Ovary (tissue), 9 donors: ENCODE data around the gene TUBB4B. TPM values are rescaled to one million over a fixed set of nuclear protein-coding genes. Genes with fewer than 3 reads are reported as not detected.

ENCODE experiments used
- DNase-seq, 5 donors: peaks; one replicate each; pipeline ENCODE4 v3.0.0-alpha.2; 2019 to 2020
- H3K27ac ChIP-seq, 2 donors: fragments of 200-600 bp; one replicate each; pipeline versions ENCODE4 v1.5.1 to v1.8.0; 2019 to 2022
- H3K27me3 ChIP-seq: fragments of 200-600 bp; one replicate; pipeline ENCODE4 v1.8.0; 2022
- H3K36me3 ChIP-seq: fragments of 200-600 bp; sonication (generic); one replicate; pipeline ENCODE4 v1.5.1; 2019
- H3K4me1 ChIP-seq: one replicate; pipeline ENCODE4 v1.8.1; 2013; ENCODE audit warnings: mild to moderate bottlenecking, moderate library complexity; ENCODE audit not compliant: insufficient read depth
- H3K4me3 ChIP-seq: fragments of 200-600 bp; sonication (generic); one replicate; pipeline ENCODE4 v1.5.1; 2017
- H3K9me3 ChIP-seq, 2 donors: fragments of 200-600 bp in 1 of 2; sonication (generic) in 1 of 2; one replicate each; pipeline versions ENCODE4 v1.5.1 to v1.8.1; 2013 to 2019; ENCODE audit warnings: mild to moderate bottlenecking in 1 of 2, moderate library complexity in 1 of 2
- CTCF ChIP-seq, 3 donors: fragments of 450-650 bp in 2 of 3; fragments of 200-600 bp in 1 of 3; IDR thresholded peaks; one replicate each; pipeline versions ENCODE4 v1.5.1 to v1.8.0; 2016 to 2022; ENCODE audit warnings: antibody characterized with exemption in 3 of 3, mild to moderate bottlenecking in 1 of 3
- EP300 ChIP-seq: sonication (generic); formaldehyde crosslinking; IDR thresholded peaks from one replicate; pipeline ENCODE4 v1.6.1; 2017; ENCODE audit warnings: antibody characterized with exemption
- POLR2A ChIP-seq: fragments of 450-650 bp; IDR thresholded peaks from one replicate; pipeline ENCODE4 v1.6.1; 2017; ENCODE audit warnings: antibody characterized with exemption, mild to moderate bottlenecking, moderate library complexity
- WGBS, 3 donors: extraction: QIAGEN DNeasy Blood & Tissue Kit in 1 of 3; methylation state at CpG; one replicate each; pipeline versions ENCODE4 v1.1.5 to v1.1.7; 2013 to 2017; 5-methylcytosine and 5-hydroxymethylcytosine counted together
- intact Hi-C, 4 donors: fragments of 100-400 bp; cut with DNase I; formaldehyde crosslinking; loops; one replicate each; pipeline versions ENCODE4 v1.11.0 to v1.15.1; 2022 to 2023
- polyA plus RNA-seq, 2 donors: library from polyadenylated mRNA; stranded (reverse); fragments of 200-250 nt in 1 of 2; fragments of 350-450 nt in 1 of 2; fragmentation: Illumina TruSeq in 1 of 2; extraction: RNeasy Lipid Tissue Mini Kit (QIAGEN cat#74804) in 1 of 2; gene quantifications; one replicate each; pipeline ENCODE4 v1.2.3, GENCODE V29; 2013 to 2014
- total RNA-seq, 7 donors: library from RNA; depleted of rRNA in 2 of 7; stranded (reverse); fragments of >200 nt in 2 of 7; fragmentation: NEBNext Ultra II Directional in 3 of 7; extraction: Animal tissue kit (Norgen Biotek cat#: 25700) in 3 of 7; gene quantifications; one replicate each; pipeline versions ENCODE4 v1.1.0 to v1.2.4, GENCODE V29; 2016 to 2023
- donor health status: DM: no; HTN: no; CAD: no; lungs with moderate emphysema.
- donor health status: DM: no; HTN: no; CAD: no.
- donor health status: Bipolar disorder and iron deficiency.
- donor health status: DM: yes; HTN: yes; CAD: no.
- donor health status: DM: no; HTN: no; CAD: no.
- donor health status: DM: yes; HTN: yes; CAD: no.

TUBB4B gene
- total and polyA plus RNA-seq, 9 donors: 62.8 to 234 (median 135) TPM

DNA sequence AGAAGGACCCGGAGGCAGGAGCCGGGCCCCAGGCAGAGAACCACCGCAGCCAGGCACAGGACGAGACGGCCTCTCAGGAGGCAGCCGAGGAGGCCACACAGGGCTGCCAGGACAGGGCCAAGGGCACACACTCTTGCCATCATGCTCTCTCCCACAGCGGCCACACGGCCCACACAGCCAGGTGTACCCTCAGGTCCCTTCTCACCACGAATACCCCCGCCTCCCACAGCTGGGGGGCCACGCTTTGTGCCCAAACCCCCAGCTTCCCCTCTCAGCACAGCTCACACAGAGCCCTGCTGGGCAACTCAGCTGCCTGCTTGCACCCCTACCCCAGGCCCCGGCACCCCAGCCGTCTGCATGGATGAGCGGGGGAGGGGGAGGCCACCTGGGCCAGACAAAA lies 47.3 kb upstream of the TUBB4B start:
- 78 to 83% (median 79%) methylated on average over 14 of the region's 14 CpGs for WGBS, 3 donors
- no peak for DNase-seq
- no peak overlapping the region for H3K27ac ChIP-seq
- intact Hi-C loops: no loop called here
- no peak for TF ChIP-seq EP300
- no peak for TF ChIP-seq CTCF (IDR thresholded peaks at IDR 0.05)
- TF ChIP-seq POLR2A: no peak
- no peaks in the 10 kb centered on the region for H3K9me3 ChIP-seq
- peaks cover 9% of the 10 kb centered on the region for H3K4me1 ChIP-seq
- H3K4me3 ChIP-seq: no peak overlapping the region
- no peaks in the 10 kb centered on the region for H3K36me3 ChIP-seq
- no peaks in the 10 kb centered on the region for H3K27me3 ChIP-seq

DNA sequence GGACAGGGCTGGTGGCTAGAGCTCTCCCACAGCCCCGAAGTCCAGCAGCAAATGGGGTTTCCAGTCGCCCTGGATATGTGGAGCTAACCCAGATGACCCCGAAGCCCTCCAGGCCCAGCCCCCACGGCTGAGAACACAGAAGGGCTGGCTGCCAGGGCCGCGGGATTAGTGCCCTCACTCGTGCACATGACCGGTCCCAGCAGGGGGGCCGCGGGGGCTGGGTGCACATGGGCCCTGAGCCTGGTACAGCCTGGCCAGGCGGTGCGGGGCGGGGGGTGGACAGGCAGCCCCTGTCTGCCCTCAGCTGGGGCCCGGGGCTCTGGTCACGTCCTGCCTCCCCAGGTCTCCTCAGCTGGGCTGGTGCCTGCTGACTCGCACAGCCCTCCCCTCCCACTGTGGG lies 46.7 kb upstream of the TUBB4B start:
- H3K36me3 ChIP-seq: no peaks in the 10 kb centered on the region
- no peak overlapping the region for H3K4me3 ChIP-seq
- TF ChIP-seq CTCF (IDR thresholded peaks at IDR 0.05) (no peak), POLR2A (no peak), EP300 (no peak)
- peaks cover 13% of the 10 kb centered on the region for H3K4me1 ChIP-seq
- H3K27ac ChIP-seq: no peak overlapping the region
- no peaks in the 10 kb centered on the region for H3K9me3 ChIP-seq
- DNase-seq: no peak
- intact Hi-C loops: no loop called here
- H3K27me3 ChIP-seq: no peaks in the 10 kb centered on the region
- WGBS, 3 donors: 65 to 67% (median 66%) methylated on average over 14 to 16 of the region's 16 CpGs

DNA sequence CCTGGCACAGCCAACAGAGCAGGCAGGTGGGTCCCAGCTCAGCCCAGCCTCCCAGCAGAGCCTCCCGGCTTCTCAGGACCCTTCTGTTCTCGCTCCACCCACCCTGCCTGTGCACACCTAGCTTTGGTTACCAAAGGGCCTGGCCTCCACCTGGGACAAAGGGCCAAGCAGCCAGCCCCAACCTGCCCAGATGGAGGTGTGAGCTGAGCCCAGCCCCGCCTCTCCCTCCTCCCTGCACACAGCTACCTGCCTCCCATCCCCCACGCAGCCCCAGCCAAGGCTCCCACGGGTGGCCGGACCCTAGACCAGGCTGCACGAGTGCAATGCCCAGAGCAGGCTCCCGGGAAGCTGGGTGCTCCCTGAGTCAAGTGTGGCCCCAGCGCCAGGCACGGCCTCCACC lies 46.2 kb upstream of the TUBB4B start:
- TF ChIP-seq CTCF (IDR thresholded peaks at IDR 0.05) (no peak), POLR2A (no peak), EP300 (no peak)
- no peaks in the 10 kb centered on the region for H3K27me3 ChIP-seq
- intact Hi-C loops: no loop called here
- no peak overlapping the region for H3K4me3 ChIP-seq
- 77 to 81% (median 80%) methylated on average over 10 of the region's 10 CpGs for WGBS, 3 donors
- H3K4me1 ChIP-seq: peaks cover 11% of the 10 kb centered on the region
- H3K9me3 ChIP-seq: no peaks in the 10 kb centered on the region
- no peak for DNase-seq
- H3K36me3 ChIP-seq: no peaks in the 10 kb centered on the region
- H3K27ac ChIP-seq: no peak overlapping the region

DNA sequence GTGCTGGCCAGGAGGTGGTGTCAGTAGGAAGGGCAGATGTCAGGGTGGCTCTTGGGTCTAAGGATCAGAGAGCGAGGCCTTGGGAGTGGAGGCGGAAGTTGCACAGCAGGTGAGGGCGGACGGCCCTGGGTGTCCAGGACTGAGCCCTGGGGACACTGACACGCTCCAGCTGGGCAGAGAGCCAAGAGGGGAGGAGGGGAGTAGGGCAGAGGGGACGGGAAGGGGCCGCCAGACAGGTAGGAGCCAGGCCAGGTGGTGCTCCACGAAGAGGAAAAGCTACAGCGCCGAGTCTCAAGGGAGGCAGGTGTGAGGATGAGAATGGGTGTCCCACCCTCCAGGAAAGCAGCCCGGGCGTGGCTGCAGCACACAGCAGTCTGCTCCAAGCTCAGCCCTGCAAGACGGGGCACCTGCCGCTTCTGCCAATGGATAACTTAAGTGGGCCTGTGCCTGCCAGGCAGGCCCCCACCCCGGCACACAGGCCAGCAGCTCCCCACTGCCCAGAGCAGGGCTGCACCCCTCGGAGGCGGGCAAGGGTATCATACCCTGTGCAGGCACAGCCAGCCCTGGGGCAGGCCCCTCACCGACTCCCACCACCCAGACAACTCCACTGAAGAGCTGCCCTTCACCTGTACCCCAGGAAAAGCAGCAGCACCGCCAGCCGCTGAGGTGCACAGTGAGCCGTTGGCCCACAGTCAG lies 45.4 kb upstream of the TUBB4B start:
- Histone ChIP-seq H3K4me3 (no peak overlapping the region), H3K9me3 (no peaks in the 10 kb centered on the region), H3K27ac (no peak overlapping the region), H3K36me3 (no peaks in the 10 kb centered on the region), H3K27me3 (no peaks in the 10 kb centered on the region), H3K4me1 (peaks cover 9% of the 10 kb centered on the region)
- WGBS, 3 donors: 83 to 87% (median 85%) methylated on average over 20 to 21 of the region's 21 CpGs
- no peak for DNase-seq
- intact Hi-C loops: no loop called here
- TF ChIP-seq CTCF (IDR thresholded peaks at IDR 0.05): no peak
- TF ChIP-seq EP300: no peak
- TF ChIP-seq POLR2A: no peak
